Measurements from ENCODE around the gene TBC1D12. TPM values are rescaled to one million over a fixed set of nuclear protein-coding genes. Genes with fewer than 3 reads are reported as not detected.
"Not testable (repeated sequence)": the region's sequence is repeated elsewhere in the genome, so short reads cannot be mapped to it uniquely, and the experiment has no call there.

Gene TBC1D12
- total and polyA plus RNA-seq, 5 donors = 3.9 to 7.0 (median 6.5) TPM

- no peak for DNase-seq
- Histone ChIP-seq H3K4me1 (ENCODE audit: control insufficient read depth, insufficient read depth, low read length) (no peaks in the 10 kb centered on the region), H3K27ac (ENCODE audit: low read length) (no peak overlapping the region), H3K27me3 (ENCODE audit: control insufficient read depth, insufficient read depth) (no peaks in the 10 kb centered on the region), H3K9me3 (ENCODE audit: control insufficient read depth, low read length) (no peaks in the 10 kb centered on the region), H3K4me3 (ENCODE audit: low read length) (peak overlapping the region; percentile 78)
- 3% methylated on average over 25 of the region's 25 CpGs for WGBS
- intact Hi-C loops (cut with DNase I) = no loop called here
- no peak for ATAC-seq
Observed at GRCh38 chr10:94546049-94546900, 143.9 kb downstream of the TBC1D12 start.

- no peaks in the 10 kb centered on the region for H3K27me3 ChIP-seq (ENCODE audit: control insufficient read depth, insufficient read depth)
- H3K4me1 ChIP-seq (ENCODE audit: control insufficient read depth, insufficient read depth, low read length) = no peaks in the 10 kb centered on the region
- 78% methylated on average over 1 of the region's 1 CpG for WGBS
- DNase-seq (no peak), ATAC-seq (no peak)
- H3K9me3 ChIP-seq (ENCODE audit: control insufficient read depth, low read length) = no peaks in the 10 kb centered on the region
- H3K4me3 ChIP-seq (ENCODE audit: low read length) = no peak overlapping the region
- no peak overlapping the region for H3K27ac ChIP-seq (ENCODE audit: low read length)
- intact Hi-C loops (cut with DNase I) = no loop called here
Observed at GRCh38 chr10:94546901-94547185, 144.5 kb downstream of the TBC1D12 start.

- Histone ChIP-seq H3K27me3 (ENCODE audit: control insufficient read depth, insufficient read depth) (no peaks in the 10 kb centered on the region), H3K9me3 (ENCODE audit: control insufficient read depth, low read length) (no peaks in the 10 kb centered on the region), H3K4me1 (ENCODE audit: control insufficient read depth, insufficient read depth, low read length) (no peaks in the 10 kb centered on the region), H3K27ac (ENCODE audit: low read length) (no peak overlapping the region), H3K4me3 (ENCODE audit: low read length) (no peak overlapping the region)
- ATAC-seq = no peak
- DNase-seq = no peak
- intact Hi-C loops (cut with DNase I) = no loop called here
Observed at GRCh38 chr10:94549221-94549620, 146.9 kb downstream of the TBC1D12 start.

GRCh38 chr10:94567714-94568307 lies 165.5 kb downstream of the TBC1D12 start:
- H3K27ac ChIP-seq (ENCODE audit: low read length); H3K4me3 ChIP-seq (ENCODE audit: low read length); ATAC-seq; H3K27me3 ChIP-seq (ENCODE audit: control insufficient read depth, insufficient read depth); DNase-seq; H3K9me3 ChIP-seq (ENCODE audit: control insufficient read depth, low read length); intact Hi-C loops (cut with DNase I); H3K4me1 ChIP-seq (ENCODE audit: control insufficient read depth, insufficient read depth, low read length): not testable (repeated sequence)
- 93% methylated on average over 13 of the region's 13 CpGs for WGBS

GRCh38 chr10:94571081-94571480 lies 168.7 kb downstream of the TBC1D12 start:
- Histone ChIP-seq H3K9me3 (ENCODE audit: control insufficient read depth, low read length) (no peaks in the 10 kb centered on the region), H3K27me3 (ENCODE audit: control insufficient read depth, insufficient read depth) (no peaks in the 10 kb centered on the region), H3K27ac (ENCODE audit: low read length) (no peak overlapping the region), H3K4me3 (ENCODE audit: low read length) (no peak overlapping the region), H3K4me1 (ENCODE audit: control insufficient read depth, insufficient read depth, low read length) (no peaks in the 10 kb centered on the region)
- DNase-seq (no peak), ATAC-seq (no peak)
- intact Hi-C loops (cut with DNase I) = no loop called here

- no peak overlapping the region for H3K4me3 ChIP-seq (ENCODE audit: low read length)
- DNase-seq = no peak
- H3K27ac ChIP-seq (ENCODE audit: low read length) = no peak overlapping the region
- 90% methylated on average over 3 of the region's 3 CpGs for WGBS
- no peaks in the 10 kb centered on the region for H3K4me1 ChIP-seq (ENCODE audit: control insufficient read depth, insufficient read depth, low read length)
- ATAC-seq = no peak
- H3K9me3 ChIP-seq (ENCODE audit: control insufficient read depth, low read length) = no peaks in the 10 kb centered on the region
- no peaks in the 10 kb centered on the region for H3K27me3 ChIP-seq (ENCODE audit: control insufficient read depth, insufficient read depth)
- intact Hi-C loops (cut with DNase I) = no loop called here
Observed at GRCh38 chr10:94571528-94571927, 169.2 kb downstream of the TBC1D12 start.

GRCh38 chr10:94578790-94579189 lies 176.4 kb downstream of the TBC1D12 start:
- intact Hi-C loops (cut with DNase I) = no loop called here
- 90% methylated on average over 4 of the region's 4 CpGs for WGBS
- DNase-seq = no peak
- no peak overlapping the region for H3K4me3 ChIP-seq (ENCODE audit: low read length)
- no peaks in the 10 kb centered on the region for H3K9me3 ChIP-seq (ENCODE audit: control insufficient read depth, low read length)
- H3K27me3 ChIP-seq (ENCODE audit: control insufficient read depth, insufficient read depth) = no peaks in the 10 kb centered on the region
- ATAC-seq = no peak
- no peak overlapping the region for H3K27ac ChIP-seq (ENCODE audit: low read length)
- no peaks in the 10 kb centered on the region for H3K4me1 ChIP-seq (ENCODE audit: control insufficient read depth, insufficient read depth, low read length)

GRCh38 chr10:94583124-94583523 lies 180.8 kb downstream of the TBC1D12 start:
- Histone ChIP-seq H3K27me3 (ENCODE audit: control insufficient read depth, insufficient read depth) (no peaks in the 10 kb centered on the region), H3K4me1 (ENCODE audit: control insufficient read depth, insufficient read depth, low read length) (no peaks in the 10 kb centered on the region), H3K4me3 (ENCODE audit: low read length) (no peak overlapping the region), H3K9me3 (ENCODE audit: control insufficient read depth, low read length) (no peaks in the 10 kb centered on the region), H3K27ac (ENCODE audit: low read length) (no peak overlapping the region)
- ATAC-seq (no peak), DNase-seq (no peak)
- intact Hi-C loops (cut with DNase I) = no loop called here

Other genes with a start within 250 kb of the TBC1D12 start
- 10 to 100 TPM in 3 of 4 donors, 1 to 10 TPM in 1; 7.9 to 12.8 (median 11.6) TPM for gene NOC3L, start 39.6 kb upstream of the TBC1D12 start, total RNA-seq
- 3.3 TPM for gene NOC3L, start 39.6 kb upstream of the TBC1D12 start, polyA plus RNA-seq
- 1 to 10 TPM; 1.3 to 2.7 (median 2.2) TPM for gene HELLS, start 143.2 kb downstream of the TBC1D12 start, total RNA-seq
- 0.66 TPM for gene HELLS, start 143.2 kb downstream of the TBC1D12 start, polyA plus RNA-seq

All from right cardiac atrium (tissue), 5 donors.